K562 (cell line): ENCODE results near the gene LEMD1. TPM values are rescaled to one million over a fixed set of nuclear protein-coding genes. Genes with fewer than 3 reads are reported as not detected.

Experiments used
- ATF7 ChIP-seq: fragments of 450-650 bp; IDR thresholded peaks from 2 replicates; pipeline ENCODE4 v1.7.1; 2014; ENCODE audit warnings: mild to moderate bottlenecking, moderate library complexity
- C11orf30 ChIP-seq: fragments of 450-650 bp; IDR thresholded peaks from 2 replicates; pipeline ENCODE4 v1.6.1; 2016; ENCODE audit warnings: low read depth, mild to moderate bottlenecking
- CHD2 ChIP-seq: IDR thresholded peaks from 2 replicates; pipeline ENCODE4 v1.6.1; 2011; ENCODE audit warnings: low read depth, low read length
- CREB3 ChIP-seq: fragments of 450-650 bp; conservative IDR thresholded peaks from 2 replicates; pipeline ENCODE4 v1.6.1; 2016; ENCODE audit warnings: missing genetic modification characterization, low read depth, mild to moderate bottlenecking, missing compliant biosample characterization, moderate library complexity
- CTBP1 ChIP-seq: fragments of 450-650 bp; IDR thresholded peaks from 2 replicates; pipeline ENCODE4 v1.6.1; 2016; ENCODE audit warnings: borderline replicate concordance
- DPF2 ChIP-seq: fragments of 450-650 bp; IDR thresholded peaks from 2 replicates; pipeline ENCODE4 v1.6.1; 2016
- HEY1 ChIP-seq: fragments of 250-450 bp; sonication (Bioruptor Pico); IDR thresholded peaks from 2 replicates; pipeline ENCODE4 v1.5.0; 2020; ENCODE audit warnings: mild to moderate bottlenecking, moderate library complexity, borderline replicate concordance
- HLTF ChIP-seq: fragments of 450-650 bp; IDR thresholded peaks from 2 replicates; pipeline ENCODE4 v1.6.1; 2016
- IRF1 ChIP-seq: sonication (generic); formaldehyde crosslinking; IDR thresholded peaks from 2 replicates; pipeline ENCODE4 v1.8.0; 2022; ENCODE audit warnings: missing genetic modification reagents, mild to moderate bottlenecking, borderline replicate concordance
- MAZ ChIP-seq, 2 experiments: fragments of 450-650 bp in 1 of 2; sonication (generic) in 1 of 2; formaldehyde crosslinking; IDR thresholded peaks in 1 of 2; conservative IDR thresholded peaks in 1 of 2; 2 replicates each; pipeline versions ENCODE4 v1.4.0 to v1.5.0; 2020; ENCODE audit warnings: mild to moderate bottlenecking in 1 of 2, missing genetic modification reagents in 1 of 2
- MED1 ChIP-seq: sonication (generic); formaldehyde crosslinking; IDR thresholded peaks from 2 replicates; pipeline ENCODE4 v1.8.1; 2023; ENCODE audit warnings: missing genetic modification reagents, borderline replicate concordance
- MYC ChIP-seq, 2 experiments: fragments of 250-450 bp in 1 of 2; sonication (Bioruptor Pico) in 1 of 2; IDR thresholded peaks; 2 replicates each; pipeline versions ENCODE4 v1.5.1 to v1.6.1; 2012 to 2021; ENCODE audit warnings: low read depth in 2 of 2, borderline replicate concordance in 1 of 2, improper control_type of control experiment in 1 of 2, low read length in 1 of 2, mild to moderate bottlenecking in 1 of 2, moderate library complexity in 1 of 2
- NCOR1 ChIP-seq: fragments of 450-650 bp; IDR thresholded peaks from 2 replicates; pipeline ENCODE4 v1.6.1; 2016; ENCODE audit warnings: mild to moderate bottlenecking, moderate library complexity
- NKRF ChIP-seq: fragments of 450-650 bp; IDR thresholded peaks from 2 replicates; pipeline ENCODE4 v1.6.1; 2016; ENCODE audit warnings: borderline replicate concordance
- PHB2 ChIP-seq: fragments of 450-650 bp; IDR thresholded peaks from 2 replicates; pipeline ENCODE4 v1.6.1; 2017; ENCODE audit warnings: low read depth
- PHF21A ChIP-seq: fragments of 450-650 bp; IDR thresholded peaks from 2 replicates; pipeline ENCODE4 v1.6.1; 2017; ENCODE audit warnings: low read depth, borderline replicate concordance
- RAD21 ChIP-seq, 2 experiments: fragments of 250-450 bp in 1 of 2; fragments of 450-650 bp in 1 of 2; sonication (Bioruptor Pico) in 1 of 2; formaldehyde crosslinking in 1 of 2; IDR thresholded peaks in 1 of 2; conservative IDR thresholded peaks in 1 of 2; 2 replicates each; pipeline versions ENCODE4 v1.4.0 to v1.8.0; 2020 to 2022; ENCODE audit warnings: mild to moderate bottlenecking in 2 of 2, moderate library complexity in 1 of 2
- RBM17 ChIP-seq: fragments of 200-400 bp; formaldehyde crosslinking; IDR thresholded peaks from 2 replicates; pipeline ENCODE4 v1.6.1; 2017; ENCODE audit warnings: low read depth, mild to moderate bottlenecking, low read length, borderline replicate concordance
- SMARCA5 ChIP-seq: fragments of 450-650 bp; IDR thresholded peaks from 2 replicates; pipeline ENCODE4 v1.6.1; 2016
- SNAPC5 ChIP-seq: fragments of 250-450 bp; sonication (Bioruptor Pico); IDR thresholded peaks from 2 replicates; pipeline ENCODE4 v1.8.0; 2021; ENCODE audit warnings: moderate library complexity, mild to moderate bottlenecking, inconsistent platforms
- TGIF2 ChIP-seq: sonication (generic); formaldehyde crosslinking; IDR thresholded peaks from 2 replicates; pipeline ENCODE4 v1.8.1; 2022; ENCODE audit warnings: mild to moderate bottlenecking, missing genetic modification reagents, moderate library complexity
- VEZF1 ChIP-seq: fragments of 200-800 bp; sonication (Bioruptor generic); IDR thresholded peaks from 2 replicates; pipeline ENCODE4 v1.6.1; 2017; ENCODE audit warnings: missing genetic modification characterization, missing compliant biosample characterization
- ZFP36 ChIP-seq: fragments of 150-350 bp; IDR thresholded peaks from 2 replicates; pipeline ENCODE4 v1.6.1; 2018; ENCODE audit warnings: low read length, low read depth; ENCODE audit not compliant: partially characterized antibody
- ZNF445 ChIP-seq: fragments of 250-450 bp; sonication (Bioruptor Pico); IDR thresholded peaks from 2 replicates; pipeline ENCODE4 v1.4.0; 2020; ENCODE audit warnings: low read depth, mild to moderate bottlenecking, moderate library complexity
- ZNF76 ChIP-seq: fragments of 250-450 bp; sonication (Bioruptor Pico); IDR thresholded peaks from 2 replicates; pipeline ENCODE4 v1.4.0; 2020; ENCODE audit warnings: mild to moderate bottlenecking, moderate library complexity, borderline replicate concordance
- polyA plus RNA-seq, 8 experiments: library from polyadenylated mRNA; depleted of rRNA in 4 of 8; stranded (reverse) in 5 of 8; unstranded in 3 of 8; fragments of >200 nt; fragmentation: Nextera tagmentation in 2 of 8; fragmentation: Illumina TruSeq in 1 of 8; extraction: Ambion mirVana in 2 of 8; extraction: Trizol in 1 of 8; gene quantifications; 2 replicates each; pipeline versions ENCODE4 v1.2.1 to v1.2.3, GENCODE V29; 2011 to 2014; ENCODE audit warnings: inconsistent platforms in 1 of 8, missing spikeins in 1 of 8
- total RNA-seq, 7 experiments: library from RNA; depleted of rRNA in 6 of 7; stranded (reverse); fragments of >200 nt in 6 of 7; fragmentation: Illumina TruSeq in 2 of 7; extraction: Trizol in 2 of 7; gene quantifications; 2 replicates each; pipeline versions ENCODE4 v1.2.1 to v1.2.3, GENCODE V29; 2011 to 2021; ENCODE audit warnings: low replicate concordance in 1 of 7

LEMD1 gene
- total and polyA plus RNA-seq, 9 of the 15 experiments (the other 6 are each of a cell fraction or from before 2014, with no cell fraction given): 0.11 to 2.4 (median 0.57) TPM; not detected in 1

GRCh38 chr1:205335692-205336091, 86.2 kb downstream of the LEMD1 start (continued):
- TF ChIP-seq CHD2 (peak; percentile 50; the same call in 1 of the 2 replicates), MED1 (CRISPR knock-in tag) (no peak), SNAPC5 (CRISPR knock-in tag) (no peak), ATF7 (0 out of 2 replicates have a peak, but pooled peaks have one; percentile 42), ZNF445 (CRISPR knock-in tag) (no peak), RAD21 (CRISPR knock-in tag; conservative IDR thresholded peaks at IDR 0.05 in 1 of 2, IDR thresholded peaks at IDR 0.05 in 1 of 2) (peak; percentile 77 to 93), DPF2 (no peak), PHF21A (no peak), SMARCA5 (0 out of 2 replicates have a peak, but pooled peaks have one; percentile 20), IRF1 (CRISPR knock-in tag) (no peak), VEZF1 (peak; percentile 67), MYC (IDR thresholded peaks at IDR 0.05; ENCODE audit: low read depth, low read length) (0 out of 2 replicates have a peak, but pooled peaks have one; percentile 43), MYC (CRISPR knock-in tag; IDR thresholded peaks at IDR 0.05; ENCODE audit: borderline replicate concordance, low read depth) (no peak), HLTF (no peak), PHB2 (no peak), RBM17 (no peak), CTBP1 (peak; percentile 75), MAZ (CRISPR knock-in tag; conservative IDR thresholded peaks at IDR 0.05 in 1 of 2, IDR thresholded peaks at IDR 0.05 in 1 of 2) (peak; percentile 48 to 74; a peak in 3 of 4 replicates), CREB3 (tag) (no peak), ZFP36 (peak; percentile 16), HEY1 (CRISPR knock-in tag) (no peak), ZNF76 (CRISPR knock-in tag) (no peak), C11orf30 (no peak), NKRF (no peak), TGIF2 (CRISPR knock-in tag) (no peak), NCOR1 (no peak)
